GM12878 (cell line): Measurements from ENCODE around the gene RASIP1. TPM values are rescaled to one million over a fixed set of nuclear protein-coding genes. Genes with fewer than 3 reads are reported as not detected.

Experiments used
- ATAC-seq: fragments of 200-7000 bp; cut with Tn5 transposase; 3 replicates; pipeline ENCODE4 v1.9.1; 2020; ENCODE audit warnings: mild to moderate bottlenecking, moderate library complexity
- BruUV-seq: library from RNA; stranded (reverse); fragments of 400-500 nt; replicated peaks from 2 replicates; lab custom pipeline; 2021; lab: Mats Ljungman, UMichigan
- CTCF ChIA-PET: fragments of 300-600 bp; sonication (Branson Sonifier 250); formaldehyde crosslinking; extraction: SDS; loops from one replicate; lab custom pipeline; 2021; ENCODE audit warnings: inconsistent platforms; lab: Yijun Ruan, JAX
- POLR2A ChIA-PET: fragments of 350-600 bp; formaldehyde crosslinking; extraction: SDS; loops from one replicate; lab custom pipeline; 2021; ENCODE audit warnings: inconsistent platforms; lab: Charles Lee
- RAD21 ChIA-PET: fragments of 300-600 bp; sonication (Branson Sonifier 250); formaldehyde crosslinking; loops from one replicate; lab custom pipeline; 2023; ENCODE audit warnings: antibody characterized with exemption; ENCODE audit not compliant: unreplicated experiment; lab: Charles Lee
- SMC1A ChIA-PET: fragments of 300-600 bp; sonication (Branson Sonifier 250); formaldehyde crosslinking; loops from one replicate; lab custom pipeline; 2023; ENCODE audit not compliant: unreplicated experiment, uncharacterized antibody; lab: Charles Lee
- DNase-seq: peaks from one replicate; pipeline ENCODE4 v3.0.0-alpha.2; 2011; ENCODE audit warnings: low read depth, low spot score
- FAIRE-seq: peaks from 3 replicates; lab custom pipeline; 2011; peaks lifted over from hg19 to GRCh38; lab: Jason Lieb, UNC
- H2AFZ ChIP-seq: 2 replicates; pipeline ENCODE4 v1.6.0; 2011; ENCODE audit warnings: low read depth, low read length, control low read depth; ENCODE audit not compliant: control insufficient read depth
- H3K27ac ChIP-seq: 2 replicates; pipeline ENCODE4 v1.5.1; 2011; ENCODE audit warnings: control low read depth; ENCODE audit not compliant: control insufficient read depth, insufficient read depth
- H3K27me3 ChIP-seq, 2 experiments: replicated peaks in 1 of 2; 2 replicates each; pipeline versions ENCODE4 v1.6.0 to v1.6.1; 2011; ENCODE audit warnings: low read length in 1 of 2; ENCODE audit not compliant: control insufficient read depth in 2 of 2, insufficient read depth in 2 of 2
- H3K36me3 ChIP-seq, 2 experiments: 2 replicates each; pipeline ENCODE4 v1.5.1; 2011; ENCODE audit warnings: low read length in 1 of 2; ENCODE audit not compliant: control insufficient read depth in 2 of 2, insufficient read depth in 2 of 2
- H3K4me1 ChIP-seq: 2 replicates; pipeline ENCODE4 v1.6.1; 2011; ENCODE audit warnings: mild to moderate bottlenecking, low read length, moderate library complexity, mixed read lengths; ENCODE audit not compliant: control insufficient read depth, insufficient read depth
- H3K4me2 ChIP-seq: 2 replicates; pipeline ENCODE4 v1.6.0; 2011; ENCODE audit warnings: control low read depth; ENCODE audit not compliant: control insufficient read depth, insufficient read depth
- H3K4me3 ChIP-seq: fragments of 200-600 bp; sonication (generic); 2 replicates; pipeline ENCODE4 v1.5.1; 2016
- H3K79me2 ChIP-seq: 2 replicates; pipeline ENCODE4 v1.6.0; 2011; ENCODE audit warnings: low read length; ENCODE audit not compliant: control insufficient read depth, insufficient read depth
- H3K9ac ChIP-seq: 2 replicates; pipeline ENCODE4 v1.8.0; 2011; ENCODE audit warnings: low read length, control low read depth, mixed read lengths; ENCODE audit not compliant: control insufficient read depth, insufficient read depth
- H3K9me3 ChIP-seq: replicated peaks from 3 replicates; pipeline ENCODE4 v1.5.1; 2011; ENCODE audit warnings: mild to moderate bottlenecking, low read length; ENCODE audit not compliant: control insufficient read depth, insufficient read depth
- H4K20me1 ChIP-seq: 2 replicates; pipeline ENCODE4 v1.6.0; 2011; ENCODE audit not compliant: control insufficient read depth, insufficient read depth
- ATF7 ChIP-seq: fragments of 450-650 bp; IDR thresholded peaks from 2 replicates; pipeline ENCODE4 v1.6.1; 2016; ENCODE audit warnings: low read depth, mild to moderate bottlenecking
- EGR1 ChIP-seq, 2 experiments: IDR thresholded peaks; 1 replicate in 1 of 2; 2 replicates in 1 of 2; pipeline ENCODE4 v1.6.1; 2011 to 2012; ENCODE audit warnings: low read depth in 2 of 2, low read length in 2 of 2, borderline replicate concordance in 1 of 2, mild to moderate bottlenecking in 1 of 2, moderate library complexity in 1 of 2
- GABPA ChIP-seq: IDR thresholded peaks from 2 replicates; pipeline ENCODE4 v1.6.1; 2014; ENCODE audit warnings: antibody characterized with exemption, low read depth, mild to moderate bottlenecking, inconsistent platforms
- HCFC1 ChIP-seq: fragments of 150-350 bp; IDR thresholded peaks from 2 replicates; pipeline ENCODE4 v1.6.1; 2014; ENCODE audit warnings: low read length
- KAT2A ChIP-seq: conservative IDR thresholded peaks from 2 replicates; pipeline ENCODE4 v1.6.1; 2011; ENCODE audit warnings: low read depth, low read length; ENCODE audit not compliant: control insufficient read depth
- MEF2B ChIP-seq: fragments of 450-650 bp; IDR thresholded peaks from 2 replicates; pipeline ENCODE4 v1.6.1; 2018; ENCODE audit warnings: mild to moderate bottlenecking, moderate library complexity; ENCODE audit not compliant: partially characterized antibody, poor library complexity, severe bottlenecking
- NBN ChIP-seq: fragments of 450-650 bp; IDR thresholded peaks from 2 replicates; pipeline ENCODE4 v1.6.1; 2016
- SMAD5 ChIP-seq: IDR thresholded peaks from 2 replicates; pipeline ENCODE4 v1.6.1; 2016; ENCODE audit warnings: antibody characterized with exemption, low read depth
- SUZ12 ChIP-seq: fragments of 200-600 bp; sonication (generic); IDR thresholded peaks from one replicate; pipeline ENCODE4 v1.6.1; 2018; ENCODE audit warnings: antibody characterized with exemption, mild to moderate bottlenecking; ENCODE audit not compliant: unreplicated experiment
- ZNF207 ChIP-seq: fragments of 450-650 bp; IDR thresholded peaks from 2 replicates; pipeline ENCODE4 v1.6.1; 2014; ENCODE audit warnings: antibody characterized with exemption, mild to moderate bottlenecking, borderline replicate concordance
- ZNF24 ChIP-seq: fragments of 450-650 bp; IDR thresholded peaks from 2 replicates; pipeline ENCODE4 v1.6.1; 2017; ENCODE audit warnings: antibody characterized with exemption, mild to moderate bottlenecking
- WGBS: methylation state at CpG from one replicate; pipeline ENCODE4 v1.1.6; 2016; ENCODE audit warnings: low lambda C conversion rate; ENCODE audit not compliant: insufficient replicate concordance, insufficient coverage; ENCODE audit errors: missing lambda C conversion rate; 5-methylcytosine and 5-hydroxymethylcytosine counted together
- in situ Hi-C: fragments of 300-500 bp; cut with MboI; formaldehyde crosslinking; loops from 9 replicates; pipeline ENCODE4 v1.14.3; 2018; ENCODE audit warnings: mixed read lengths
- intact Hi-C: fragments of 100-400 bp; cut with micrococcal nuclease; formaldehyde crosslinking; loops from one replicate; pipeline ENCODE4 v1.14.2; 2022; ENCODE audit not compliant: unreplicated experiment
- polyA plus RNA-seq, 11 experiments: library from polyadenylated mRNA; depleted of rRNA in 4 of 11; unstranded in 6 of 11; stranded (reverse) in 5 of 11; fragments of >200 nt; fragmentation: Nextera tagmentation in 4 of 11; fragmentation: Illumina TruSeq in 1 of 11; extraction: Ambion mirVana in 4 of 11; extraction: Trizol in 1 of 11; gene quantifications; 1 replicate in 1 of 11; 2 replicates in 10 of 11; pipeline versions ENCODE4 v1.2.1 to v1.2.3, GENCODE V29; 2011 to 2016; ENCODE audit warnings: inconsistent platforms in 2 of 11, missing spikeins in 2 of 11, low read depth in 1 of 11
- total RNA-seq, 4 experiments: library from RNA; depleted of rRNA in 3 of 4; stranded (reverse); fragments of >200 nt in 3 of 4; fragmentation: Illumina TruSeq in 1 of 4; extraction: Trizol in 1 of 4; gene quantifications; 2 replicates each; pipeline versions ENCODE4 v1.2.1 to v1.2.3, GENCODE V29; 2013 to 2021

The RASIP1 gene
- total and polyA plus RNA-seq, 10 of the 15 experiments (the other 5 are each of a cell fraction or from before 2014, with no cell fraction given), result 0.08 TPM; not detected in 9

- ATAC-seq, result peak; percentile 46
- no peak for FAIRE-seq
- TF ChIP-seq ZNF207 (no peak), MEF2B (peak; percentile 11)
- intact Hi-C loops, result no loop called here
- Histone ChIP-seq H3K79me2 (no peaks in the 10 kb centered on the region), H3K36me3 (no peaks in the 10 kb centered on the region), H3K4me3 (no peak overlapping the region), H3K27me3 (no peaks in the 10 kb centered on the region), H3K4me1 (peaks cover 6% of the 10 kb centered on the region), H3K9me3 (no peaks in the 10 kb centered on the region), H3K9ac (no peak overlapping the region), H3K4me2 (peak overlapping the region; percentile 86; the same call in 1 of the 2 replicates), H2AFZ (peak overlapping the region; percentile 98), H3K27ac (no peak overlapping the region), H4K20me1 (no peaks in the 10 kb centered on the region)
- no peak for DNase-seq
- in situ Hi-C loops, result no loop called here
- ChIA-PET SMC1A (interaction anchor here (0.8 kb wide), 3 partner anchors 19 to 273 kb away, joined by 3 to 4 read pairs (median 3); partner anchors contain the start of gene RUVBL2), CTCF (interaction anchor here (1.4 to 2.7 kb wide), 2 partner anchors 46 to 74 kb away, joined by 4 to 11 read pairs; partner anchors contain the start of gene CA11), POLR2A (interaction anchor here (0.5 to 1.0 kb wide), 2 partner anchors 52 to 160 kb away, joined by 4 to 6 read pairs; no protein-coding TSS in a partner anchor), RAD21 (interaction anchor here (1.0 kb wide), 1 partner anchor 75 kb away, joined by 10 read pairs; the partner anchor contains the start of gene CA11)
- WGBS, result 18% methylated on average over 12 of the region's 12 CpGs
- no TSS peak for BruUV-seq
Observed at GRCh38 chr19:48720251-48720612, 20.2 kb downstream of the RASIP1 start.

GRCh38 chr19:48719263-48720171, 20.9 kb downstream of the RASIP1 start, which contains the start of gene MAMSTR:
Gene MAMSTR, minus strand, starts transcription at chr19:48719725. Its CDS starts 694 bp downstream, at chr19:48719031.
- Histone ChIP-seq H3K4me3 (no peak within 1 kb of the TSS), H3K4me2 (peak within 1 kb of the TSS; percentile 86; the same call in 1 of the 2 replicates), H4K20me1 (no peaks in the 10 kb centered on the region), H3K4me1 (peaks cover 14% of the 10 kb centered on the region), H3K9ac (no peak within 1 kb of the TSS), H3K9me3 (no peaks in the 10 kb centered on the region), H3K27me3 (no peaks in the 10 kb centered on the region), H3K27ac (no peak within 1 kb of the TSS), H3K36me3 (no peaks in the 10 kb centered on the region), H3K79me2 (no peaks in the 10 kb centered on the region), H2AFZ (peak within 1 kb of the TSS; percentile 98)
- intact Hi-C loops (no loop called here), in situ Hi-C loops (no loop called here)
- ChIA-PET RAD21 (no interaction called here), CTCF (interaction anchor here (1.4 to 2.7 kb wide), 2 partner anchors 45 to 74 kb away, joined by 4 to 11 read pairs; partner anchors contain the start of gene CA11), SMC1A (no interaction called here), POLR2A (no interaction called here)
- TF ChIP-seq SUZ12 (no peak), HCFC1 (no peak), ATF7 (no peak), KAT2A (no peak), ZNF24 (no peak), EGR1 (IDR thresholded peaks at IDR 0.05; ENCODE audit: borderline replicate concordance in 1 of 2, low read depth in 2 of 2, low read length in 2 of 2) (no peak), GABPA (no peak), NBN (no peak), SMAD5 (no peak)
- ATAC-seq (no peak), DNase-seq (no peak), FAIRE-seq (no peak)
- 69% methylated on average over 24 of the region's 33 CpGs for WGBS
- no TSS peak for BruUV-seq
